NCI-H2171 treated with DMSO at 0.1 percent for 48 hours (cell line): ENCODE data around the gene GRAMD1B.

Experiments used
- DNase-seq: peaks from one replicate; lab custom pipeline; 2025; lab: John Stamatoyannopoulos, UW

GRAMD1B gene

GRCh38 chr11:123587559-123587958, 157.5 kb downstream of the GRAMD1B start:
- DNase-seq, result no peak

GRCh38 chr11:123588117-123588863, 158.2 kb downstream of the GRAMD1B start:
- no peak for DNase-seq

- DNase-seq, result no peak
These were observed 158.8 kb downstream of the GRAMD1B start for GRCh38 chr11:123588864-123589262.

GRCh38 chr11:123590296-123590912, 160.3 kb downstream of the GRAMD1B start:
- DNase-seq, result no peak

GRCh38 chr11:123593570-123593969, 163.5 kb downstream of the GRAMD1B start:
- no peak for DNase-seq

- no peak for DNase-seq
These were observed 164.3 kb downstream of the GRAMD1B start for GRCh38 chr11:123594188-123594901.

GRCh38 chr11:123594921-123595320, 164.9 kb downstream of the GRAMD1B start:
- no peak for DNase-seq

- no peak for DNase-seq
These were observed 167.8 kb downstream of the GRAMD1B start for GRCh38 chr11:123597859-123598258.

- DNase-seq, result no peak
These were observed 171.1 kb downstream of the GRAMD1B start for GRCh38 chr11:123601136-123601535.

GRCh38 chr11:123601743-123602142, 171.7 kb downstream of the GRAMD1B start:
- no peak for DNase-seq

GRCh38 chr11:123603666-123604065, 173.6 kb downstream of the GRAMD1B start:
- no peak for DNase-seq

- DNase-seq, result no peak
These were observed 177.7 kb downstream of the GRAMD1B start for GRCh38 chr11:123607781-123608180.

GRCh38 chr11:123608371-123608770, 178.3 kb downstream of the GRAMD1B start:
- DNase-seq, result no peak

- DNase-seq, result no peak
These were observed 178.9 kb downstream of the GRAMD1B start for GRCh38 chr11:123608945-123609344.

- DNase-seq, result no peak
These were observed 181.6 kb downstream of the GRAMD1B start for GRCh38 chr11:123611698-123612097.

GRCh38 chr11:123616505-123617198, 186.6 kb downstream of the GRAMD1B start:
- DNase-seq, result no peak

GRCh38 chr11:123622576-123622975, 192.5 kb downstream of the GRAMD1B start:
- no peak for DNase-seq

- no peak for DNase-seq
These were observed 194.9 kb downstream of the GRAMD1B start for GRCh38 chr11:123624974-123625373.

- no peak for DNase-seq
These were observed 199.0 kb downstream of the GRAMD1B start for GRCh38 chr11:123628936-123629683.

GRCh38 chr11:123630126-123630608, 200.1 kb downstream of the GRAMD1B start:
- no peak for DNase-seq

GRCh38 chr11:123640029-123640428, 210.0 kb downstream of the GRAMD1B start:
- no peak for DNase-seq
